ENCODE results near the gene RALGPS2.

DNA sequence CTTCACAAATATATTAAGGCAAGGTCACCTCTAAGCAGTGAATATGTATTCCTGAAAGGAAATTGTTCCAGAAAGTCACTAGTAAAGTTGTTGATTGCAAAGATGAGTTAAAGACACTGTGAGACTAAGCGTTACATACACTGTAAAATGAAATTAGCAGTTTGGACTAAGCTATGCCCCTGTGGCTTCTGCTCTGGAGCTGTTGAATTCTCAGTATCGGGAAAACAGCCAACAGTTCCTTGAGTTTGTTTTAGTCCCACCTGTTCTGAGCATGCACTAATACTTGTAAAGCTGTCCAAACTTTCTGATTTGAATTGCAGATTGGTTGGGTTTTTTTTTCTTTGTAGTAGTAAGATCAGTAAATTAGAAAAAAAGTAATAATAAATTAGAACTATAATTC lies 124.9 kb downstream of the RALGPS2 start:
- no peak for TF ChIP-seq CTCF (conservative IDR thresholded peaks at IDR 0.05; ENCODE audit: low read length)
- no peak for TF ChIP-seq EZH2phosphoT487 (IDR thresholded peaks at IDR 0.05; ENCODE audit: borderline replicate concordance, low read depth, low read length)
